Endothelial cell of coronary artery (primary cell): ENCODE results near the gene POLR1D. TPM values are rescaled to one million over a fixed set of nuclear protein-coding genes. Genes with fewer than 3 reads are reported as not detected.

Experiments
- total RNA-seq: library from RNA; depleted of rRNA; stranded (reverse); fragments of >200 nt; gene quantifications from 2 replicates; pipeline ENCODE4 v1.2.3, GENCODE V29; 2014

Gene POLR1D, protein sequence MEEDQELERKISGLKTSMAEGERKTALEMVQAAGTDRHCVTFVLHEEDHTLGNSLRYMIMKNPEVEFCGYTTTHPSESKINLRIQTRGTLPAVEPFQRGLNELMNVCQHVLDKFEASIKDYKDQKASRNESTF
- total RNA-seq: 75.6 and 97.7 TPM in 2 replicates

DNA sequence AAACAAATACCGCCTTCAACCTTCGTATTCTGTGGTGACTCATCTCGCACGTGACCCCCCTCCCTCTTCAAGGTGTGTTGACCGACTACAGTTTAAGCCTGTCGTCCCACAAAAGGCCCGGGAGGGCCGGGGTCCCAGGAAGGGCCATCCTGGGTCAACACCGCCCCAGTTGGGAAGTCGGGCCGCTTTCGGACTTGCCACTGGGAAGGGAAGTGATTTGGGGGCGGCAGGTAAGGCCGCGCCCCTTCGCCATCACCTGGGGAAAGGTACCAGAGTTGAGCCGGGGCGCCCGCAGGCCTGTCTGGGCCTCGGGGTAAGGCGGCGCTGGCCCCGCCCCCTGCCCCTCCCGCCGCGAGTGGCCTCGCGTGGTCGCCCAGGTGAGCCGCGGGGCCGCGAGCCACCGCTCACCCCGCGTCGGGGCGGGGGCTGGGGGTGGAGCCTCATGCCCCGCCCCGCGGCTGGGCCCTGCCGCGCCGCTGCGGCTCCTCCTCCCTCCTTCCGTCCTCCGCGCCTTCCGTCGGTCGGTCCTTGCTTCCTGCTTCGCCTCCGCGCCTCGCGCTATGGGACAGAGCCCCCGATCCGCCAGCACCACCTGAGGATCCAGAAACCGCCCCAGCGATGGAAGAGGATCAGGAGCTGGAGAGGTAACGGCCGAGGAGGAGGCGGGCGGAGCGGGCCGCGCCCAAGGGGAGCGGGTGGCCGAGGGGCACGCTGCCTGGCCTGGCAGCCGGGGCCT is at the start of gene POLR1D:
Gene POLR1D, plus strand, starts transcription at position 527 of the 736 bp plus-strand sequence. Its CDS starts 92 bp downstream, at position 619.

DNA sequence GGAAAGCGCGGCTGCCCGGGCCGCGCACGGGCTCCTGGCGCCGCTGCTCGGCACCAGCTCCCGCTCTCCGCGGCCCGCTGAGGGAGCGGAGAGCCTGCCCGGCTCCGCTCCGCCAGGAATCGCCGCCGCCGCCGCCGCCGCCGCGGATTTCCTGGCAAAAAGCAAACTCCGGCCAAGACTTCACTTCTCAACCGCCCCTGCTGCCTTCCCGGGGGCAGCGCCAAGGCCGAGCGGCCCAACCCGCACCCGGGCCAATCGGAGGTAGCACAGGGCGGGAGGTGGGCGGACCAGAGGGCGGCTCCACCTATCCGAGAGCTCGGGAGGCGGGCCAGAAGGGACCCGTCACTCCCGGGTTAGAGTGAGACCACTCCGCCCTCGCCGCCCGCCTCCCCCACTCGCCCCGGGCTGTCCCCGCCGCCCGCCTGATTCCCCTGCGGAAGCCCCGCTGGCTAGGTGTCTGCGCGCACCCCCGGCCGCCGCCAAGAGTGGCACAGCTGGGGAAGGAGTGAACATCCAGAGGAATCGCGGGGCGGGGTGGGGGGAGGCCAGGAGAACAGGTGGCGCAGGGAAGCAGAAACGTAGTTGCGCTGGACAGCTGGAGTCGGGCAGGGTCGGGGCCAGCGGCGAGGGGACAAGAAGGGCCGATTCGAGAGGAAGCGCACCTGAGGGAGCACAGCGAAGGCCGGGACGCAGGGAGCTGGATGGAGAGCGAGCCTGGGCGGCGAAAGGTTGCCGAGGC is 1.1 kb upstream of the POLR1D start, which contains the start of gene LNX2:
Gene LNX2, minus strand, starts transcription at position 153 of the 739 bp plus-strand sequence. CDS start 38,826 bp downstream, outside the sequence.

Other genes starting within 250 kb of the POLR1D start
- 106 and 117 TPM in 2 replicates for gene GTF3A, start 197.3 kb upstream of the POLR1D start, total RNA-seq
- gene MTIF3, start 171.3 kb upstream of the POLR1D start, total RNA-seq: 36.8 and 50.2 TPM in 2 replicates
- gene LNX2, start 1.4 kb upstream of the POLR1D start, total RNA-seq: 9.4 and 10.6 TPM in 2 replicates
- gene GSX1, start 170.6 kb downstream of the POLR1D start, total RNA-seq: not detected in 2 replicates